GOT3 (cell line): ENCODE data around the gene MAPT.
"Not testable (repeated sequence)": the region's sequence is repeated elsewhere in the genome, so short reads cannot be mapped to it uniquely, and the experiment has no call there.

Experiments
- DNase-seq: peaks from one replicate; lab custom pipeline; 2025; ENCODE audit warnings: mixed read lengths; lab: John Stamatoyannopoulos, UW

Gene MAPT

DNA sequence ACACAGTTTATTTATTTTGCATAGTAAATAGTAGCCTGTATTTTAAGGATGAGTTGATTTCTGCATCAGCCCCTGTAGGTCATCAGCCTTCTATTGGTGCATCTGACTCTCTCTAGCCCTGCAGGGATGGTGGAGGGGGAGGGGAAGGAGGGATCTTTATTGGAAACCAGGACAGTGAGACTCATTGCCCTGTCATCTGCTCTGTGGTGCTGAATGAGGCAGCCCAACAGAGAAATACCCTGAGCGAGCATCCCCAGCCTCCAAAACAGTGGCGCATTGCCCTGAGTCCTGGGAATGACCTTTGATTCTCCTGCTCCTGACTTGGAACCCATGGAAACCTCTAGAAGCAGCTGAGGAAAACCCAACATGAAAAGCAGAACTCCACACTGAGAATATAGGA lies 59.2 kb downstream of the MAPT start:
- no peak for DNase-seq

- no peak for DNase-seq
Observed at GRCh38 chr17:45954914-45955313, 60.6 kb downstream of the MAPT start.

DNA sequence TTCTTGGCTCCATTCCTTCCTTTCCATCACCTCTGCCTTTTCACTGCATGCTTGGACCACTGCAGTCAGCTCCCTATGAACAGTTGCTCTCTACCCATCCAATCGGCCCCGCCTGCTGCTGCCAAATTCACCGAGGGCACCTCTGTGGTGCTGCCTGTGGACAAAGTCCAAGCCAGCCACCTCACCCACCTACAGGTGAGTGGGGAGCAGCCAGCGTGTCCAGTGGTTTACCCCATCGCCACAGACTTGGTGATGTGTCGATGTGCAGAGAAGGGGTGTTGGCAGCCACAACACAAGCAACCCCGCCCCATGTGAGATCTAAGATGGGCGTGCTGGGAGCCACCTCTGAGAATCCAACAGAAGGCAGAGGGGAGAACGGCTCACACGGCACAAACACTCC lies 61.0 kb downstream of the MAPT start:
- DNase-seq, result no peak

GRCh38 chr17:45956090-45956489 lies 61.7 kb downstream of the MAPT start:
- DNase-seq, result no peak

DNA sequence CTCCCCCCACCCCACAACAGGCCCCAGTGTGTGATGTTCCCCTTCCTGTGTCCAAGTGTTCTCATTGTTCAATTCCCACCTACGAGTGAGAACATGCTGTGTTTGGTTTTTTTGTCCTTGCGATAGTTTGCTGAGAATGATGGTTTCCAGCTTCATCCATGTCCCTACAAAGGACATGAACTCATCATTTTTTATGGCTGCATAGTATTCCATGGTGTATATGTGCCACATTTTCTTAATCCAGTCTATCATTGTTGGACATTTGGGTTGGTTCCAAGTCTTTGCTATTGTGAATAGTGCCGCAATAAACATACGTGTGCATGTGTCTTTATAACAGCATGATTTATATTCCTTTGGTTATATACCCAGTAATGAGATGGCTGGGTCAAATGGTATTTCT lies 62.4 kb downstream of the MAPT start:
- not testable (repeated sequence) for DNase-seq

DNA sequence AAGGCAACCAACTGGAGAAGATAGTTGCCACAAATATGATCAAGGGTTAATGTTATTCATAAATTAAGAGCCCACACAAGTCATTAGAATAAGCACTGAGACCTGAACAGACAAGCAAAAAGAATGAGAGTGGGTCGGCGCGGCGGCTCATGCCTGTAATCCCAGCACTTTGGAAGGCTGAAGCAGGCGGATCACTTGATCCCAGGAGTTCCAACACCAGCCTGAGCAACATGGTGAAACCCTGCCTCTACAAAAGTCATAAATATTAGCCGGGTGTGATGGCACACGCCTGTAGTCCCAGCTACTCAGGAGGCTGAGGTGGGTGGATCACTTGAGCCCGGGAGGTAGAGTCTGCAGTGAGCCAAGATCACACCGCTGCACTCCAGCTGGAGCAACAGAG lies 64.0 kb downstream of the MAPT start:
- no peak for DNase-seq

DNA sequence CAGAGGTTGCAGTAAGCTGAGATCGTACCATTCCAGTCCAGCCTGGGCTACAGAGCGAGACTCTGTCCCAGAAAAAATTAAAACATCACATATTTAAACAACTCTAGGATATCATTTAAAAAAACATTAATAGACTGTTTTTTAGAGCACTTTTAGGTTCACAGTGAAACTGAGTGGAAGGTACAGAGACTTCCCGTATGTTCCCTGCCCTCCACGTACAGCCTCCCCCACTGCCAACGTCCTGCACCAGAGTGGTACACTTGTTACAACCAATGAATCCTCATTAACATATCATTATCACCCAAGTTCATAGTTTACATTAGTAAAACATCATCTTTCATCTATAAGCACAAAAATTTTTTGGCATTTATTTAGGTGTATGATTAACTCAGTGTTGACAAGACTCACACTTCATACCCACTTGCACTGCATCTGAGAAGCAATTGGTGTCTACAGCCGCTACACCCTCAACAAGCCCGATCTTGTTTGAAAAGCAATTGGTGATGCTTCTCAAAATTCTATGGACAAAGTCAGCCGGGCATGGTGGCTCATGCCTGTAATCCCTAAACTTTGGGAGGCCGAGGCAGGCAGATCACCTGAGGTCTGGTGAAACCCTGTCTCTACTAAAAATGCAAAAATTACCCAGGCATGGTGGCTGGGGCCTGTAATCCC lies 64.8 kb downstream of the MAPT start:
- DNase-seq, result no peak

GRCh38 chr17:45960311-45960710 lies 66.0 kb downstream of the MAPT start:
- DNase-seq, result no peak

GRCh38 chr17:45961206-45961605 lies 66.9 kb downstream of the MAPT start:
- no peak for DNase-seq

- DNase-seq, result no peak
Observed at GRCh38 chr17:45962221-45962972, 68.0 kb downstream of the MAPT start.

DNA sequence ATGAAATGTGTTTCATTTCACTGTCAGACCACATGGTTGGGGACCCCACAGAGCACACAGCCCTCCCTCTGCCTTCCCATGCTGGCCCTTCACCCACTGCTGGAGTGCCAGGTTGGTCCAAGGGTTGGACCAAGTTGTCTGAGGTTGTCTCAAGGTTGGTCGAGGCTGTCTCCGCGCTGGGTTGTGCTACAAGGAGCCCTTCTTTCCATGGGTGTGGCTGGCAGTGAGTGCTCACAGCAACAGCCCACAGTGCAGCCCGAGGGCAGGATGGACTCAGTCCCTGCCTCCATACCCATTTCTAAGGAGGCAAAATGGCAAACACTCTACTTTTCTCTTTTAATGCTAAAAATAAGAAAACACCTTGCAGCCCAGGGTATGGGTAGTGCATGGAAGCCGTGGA lies 68.9 kb downstream of the MAPT start:
- no peak for DNase-seq

DNA sequence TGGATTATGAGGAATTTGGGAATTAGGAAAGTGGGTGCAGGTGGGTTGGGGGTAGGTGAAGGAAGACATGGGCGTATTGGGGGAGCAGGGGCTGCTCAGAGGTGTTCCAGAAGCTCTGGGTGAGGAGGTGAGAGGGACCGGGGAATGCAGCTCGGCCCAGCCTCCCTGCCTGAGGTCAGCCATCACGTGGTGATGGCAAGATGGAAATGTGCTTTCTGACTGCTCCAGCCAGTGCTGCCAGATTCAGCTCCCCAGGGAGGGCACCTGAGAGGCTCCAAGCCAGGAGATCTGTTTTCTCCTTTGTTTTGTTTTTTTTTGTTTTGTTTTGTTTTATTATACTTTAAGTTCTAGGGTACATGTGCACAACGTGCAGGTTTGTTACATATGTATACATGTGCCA lies 69.5 kb downstream of the MAPT start:
- no peak for DNase-seq

DNA sequence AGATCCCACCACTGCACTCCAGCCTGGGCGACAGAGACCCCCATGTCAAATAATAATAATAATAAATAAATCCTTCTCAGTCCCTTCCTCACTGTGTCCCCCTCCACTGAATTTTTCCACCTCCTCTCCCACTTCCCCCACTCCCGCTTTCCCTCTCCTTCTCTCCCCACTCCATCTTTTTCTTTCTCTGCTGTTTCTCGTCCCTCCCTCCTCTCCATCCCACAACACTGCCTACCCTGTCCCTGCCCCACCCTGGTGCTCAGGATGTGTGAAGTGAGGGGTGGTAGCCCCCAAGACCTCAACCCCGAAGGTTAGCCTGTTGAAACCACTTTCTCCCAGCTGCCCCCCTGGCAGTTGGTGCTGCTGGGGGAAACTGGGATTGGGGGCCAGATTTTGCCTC lies 70.3 kb downstream of the MAPT start:
- no peak for DNase-seq

DNA sequence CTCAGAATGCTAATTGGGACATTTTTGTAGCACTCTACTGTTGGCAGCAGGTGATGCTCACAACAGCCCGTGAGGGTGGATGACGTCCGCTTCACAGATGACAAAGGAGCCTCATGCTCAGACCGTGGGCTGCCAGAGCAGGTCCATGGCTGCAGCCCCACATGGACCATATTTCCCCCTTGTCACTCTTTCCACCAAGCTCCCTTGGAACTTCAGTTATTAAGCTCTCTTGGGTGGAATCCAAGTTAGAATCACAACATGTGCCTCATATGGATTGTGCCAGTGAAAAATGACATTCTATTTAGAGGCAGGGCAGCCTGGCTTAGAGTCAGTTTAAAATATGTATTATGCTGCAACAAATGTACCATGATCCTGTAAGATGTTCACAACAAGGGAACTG lies 71.5 kb downstream of the MAPT start:
- no peak for DNase-seq

GRCh38 chr17:45966606-45967280 lies 72.4 kb downstream of the MAPT start:
- no peak for DNase-seq

- no peak for DNase-seq
Observed at GRCh38 chr17:45967378-45967777, 73.0 kb downstream of the MAPT start.

DNA sequence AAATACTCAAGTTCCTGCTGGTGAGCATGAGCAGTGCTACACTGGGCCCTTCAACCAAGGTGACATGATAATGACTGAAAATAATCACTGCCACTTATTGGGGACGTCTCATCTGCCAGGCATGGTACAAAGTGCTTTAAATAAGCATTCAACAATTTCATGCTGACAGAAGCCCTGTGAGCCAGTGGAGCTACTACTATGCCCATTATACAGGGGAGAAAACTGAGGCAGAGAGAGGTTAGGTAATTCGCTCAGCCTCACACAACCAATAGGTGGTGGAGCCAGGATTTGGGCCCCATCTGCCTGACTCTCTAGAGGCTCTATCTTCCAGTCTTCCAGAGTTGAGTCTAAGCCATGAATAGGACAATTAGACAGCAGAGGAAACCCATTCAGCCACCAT lies 74.4 kb downstream of the MAPT start:
- DNase-seq, result no peak

- no peak for DNase-seq
Observed at GRCh38 chr17:45969726-45970125, 75.4 kb downstream of the MAPT start.

GRCh38 chr17:45970659-45971058 lies 76.3 kb downstream of the MAPT start:
- DNase-seq, result no peak

- DNase-seq, result no peak
Observed at GRCh38 chr17:45971698-45972141, 77.4 kb downstream of the MAPT start.

GRCh38 chr17:45972531-45972930 lies 78.2 kb downstream of the MAPT start:
- no peak for DNase-seq

DNA sequence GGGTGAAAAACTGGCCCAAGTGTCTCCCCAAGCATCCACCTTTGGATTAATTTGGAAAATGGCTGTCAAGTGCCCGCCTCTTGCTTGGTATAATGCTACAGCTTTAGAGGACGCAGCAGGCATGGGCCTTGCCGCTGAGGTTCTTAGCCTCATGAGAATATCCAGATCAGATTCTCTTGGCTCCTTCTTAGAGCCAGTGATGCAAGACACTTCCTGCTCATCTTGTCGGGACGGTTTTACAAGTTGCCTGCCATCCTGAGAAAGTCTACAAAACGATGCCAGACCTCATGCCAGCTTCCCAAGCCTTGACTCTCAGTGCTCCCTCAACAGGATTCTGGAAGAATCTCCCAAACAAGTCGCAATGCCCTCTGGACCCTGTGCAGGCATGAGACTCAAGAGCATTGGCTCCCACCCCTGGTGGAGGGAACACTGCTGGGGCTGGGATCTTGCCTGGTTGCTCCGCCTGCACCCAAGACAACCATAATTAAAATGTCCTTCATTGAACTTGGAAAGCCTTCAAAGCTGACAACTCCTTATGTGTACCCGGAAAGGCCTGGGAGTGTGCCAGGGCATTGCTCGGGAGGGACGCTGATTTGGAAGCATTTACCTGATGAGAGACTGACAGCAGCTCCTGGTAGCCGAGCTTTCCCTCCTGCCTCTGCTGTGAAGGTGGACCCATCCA lies 78.9 kb downstream of the MAPT start:
- no peak for DNase-seq
